Left ventricle myocardium inferior (tissue), 1 donor: ENCODE results near the gene B4GALT6. TPM values are rescaled to one million over a fixed set of nuclear protein-coding genes. Genes with fewer than 3 reads are reported as not detected.

Experiments
- DNase-seq: peaks from one replicate; pipeline ENCODE4 v3.0.0-alpha.2; 2020
- H3K27ac ChIP-seq: fragments of 200-600 bp; replicated peaks from 2 replicates; pipeline ENCODE4 v1.8.0; 2021
- H3K27me3 ChIP-seq: fragments of 200-600 bp; 2 replicates; pipeline ENCODE4 v1.8.0; 2021; ENCODE audit warnings: low read depth
- H3K36me3 ChIP-seq: fragments of 200-600 bp; 2 replicates; pipeline ENCODE4 v1.8.0; 2021
- H3K4me1 ChIP-seq: fragments of 200-600 bp; 2 replicates; pipeline ENCODE4 v1.8.0; 2021
- H3K4me3 ChIP-seq: fragments of 200-600 bp; 2 replicates; pipeline ENCODE4 v1.8.0; 2021; ENCODE audit warnings: mild to moderate bottlenecking, moderate library complexity
- H3K9me3 ChIP-seq: fragments of 200-600 bp; replicated peaks from 2 replicates; pipeline ENCODE4 v1.8.0; 2021
- CTCF ChIP-seq: fragments of 200-600 bp; IDR thresholded peaks from 2 replicates; pipeline ENCODE4 v1.8.0; 2021; ENCODE audit warnings: antibody characterized with exemption, mild to moderate bottlenecking, borderline replicate concordance
- intact Hi-C: fragments of 100-400 bp; cut with micrococcal nuclease; formaldehyde crosslinking; loops from one replicate; pipeline ENCODE4 v1.11.0; 2022
- total RNA-seq: library from RNA; stranded (reverse); fragmentation: NEBNext Ultra II Directional; extraction: Animal tissue kit (Norgen Biotek cat#: 25700); gene quantifications from one replicate; pipeline ENCODE4 v1.2.1, GENCODE V29; 2021
- donor health status: DM: no; HTN: yes; CAD: no; lungs with severe emphysema.

Gene B4GALT6
- total RNA-seq, 1 donor from 2014 or later, result 5.3 TPM

GRCh38 chr18:31574359-31574758 lies 110.0 kb downstream of the B4GALT6 start:
- Histone ChIP-seq H3K27me3 (no peaks in the 10 kb centered on the region), H3K9me3 (no peaks in the 10 kb centered on the region), H3K4me1 (peaks cover 3% of the 10 kb centered on the region), H3K4me3 (no peak overlapping the region), H3K36me3 (no peaks in the 10 kb centered on the region), H3K27ac (no peak overlapping the region)
- TF ChIP-seq CTCF, result no peak
- intact Hi-C loops, result no loop called here
- DNase-seq, result no peak

Other genes with a start within 250 kb of the B4GALT6 start
- gene DSG3, start 236.8 kb downstream of the B4GALT6 start, total RNA-seq, result not detected
- 42.6 TPM for gene DSG2, start 186.4 kb downstream of the B4GALT6 start, total RNA-seq
- not detected for gene TTR, start 92.7 kb downstream of the B4GALT6 start, total RNA-seq
- not detected for gene SLC25A52, start 76.3 kb upstream of the B4GALT6 start, total RNA-seq